ENCODE results near the gene FBXO17. TPM values are rescaled to one million over a fixed set of nuclear protein-coding genes. Genes with fewer than 3 reads are reported as not detected.

The FBXO17 gene
- total RNA-seq, 1 experiment from 2014 or later: not detected

DNA sequence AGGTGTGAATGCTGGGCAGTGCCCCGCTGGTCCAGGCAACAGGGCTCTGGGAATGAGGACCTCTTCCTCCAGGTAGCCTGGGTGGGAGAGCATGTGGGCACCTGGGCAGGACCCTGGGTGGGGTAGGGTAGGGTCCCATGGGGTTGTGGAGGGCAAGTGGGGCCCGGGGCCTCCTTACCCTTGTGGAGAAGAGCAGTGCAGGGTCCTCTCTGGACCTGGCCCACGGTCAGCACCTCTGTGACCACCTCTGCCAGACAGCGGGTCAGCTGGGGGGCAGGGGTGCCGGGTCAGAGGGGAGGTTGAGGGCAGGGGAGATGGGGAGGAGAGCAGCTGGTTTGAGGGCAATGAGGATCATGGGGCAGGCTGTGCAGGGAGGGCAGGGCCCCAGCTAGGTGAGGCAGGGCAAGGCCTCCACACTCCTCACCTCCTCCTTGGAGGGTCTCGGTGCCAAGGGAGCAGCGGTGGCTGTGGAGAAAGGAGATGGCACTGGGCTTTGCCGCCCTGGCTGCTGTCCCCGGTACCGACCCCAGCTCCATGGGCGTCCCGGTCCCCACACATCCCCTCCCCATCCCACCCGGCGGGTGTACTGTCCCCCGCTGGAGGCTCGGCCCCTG, 64.0 kb downstream of the FBXO17 start:
- no peaks in the 10 kb centered on the region for H3K79me2 ChIP-seq (ENCODE audit: low read length)
- no peak for DNase-seq
- no peaks in the 10 kb centered on the region for H3K36me3 ChIP-seq (ENCODE audit: insufficient read depth, low read length)
- no peak overlapping the region for H3K27ac ChIP-seq (ENCODE audit: low read length)
- no peaks in the 10 kb centered on the region for H4K20me1 ChIP-seq (ENCODE audit: insufficient read depth, low read depth, low read length)
- H3K9ac ChIP-seq (ENCODE audit: low read length): no peak overlapping the region
- H3K4me3 ChIP-seq (ENCODE audit: low read length): no peak overlapping the region
- H3K9me2 ChIP-seq (replicated peaks; ENCODE audit: insufficient read depth, low read length): no peaks in the 10 kb centered on the region
- no peak overlapping the region for H3K4me2 ChIP-seq (ENCODE audit: low read depth, low read length, poor library complexity, severe bottlenecking)
- H3K9me3 ChIP-seq (ENCODE audit: low read length): no peaks in the 10 kb centered on the region
- no peaks in the 10 kb centered on the region for H3K27me3 ChIP-seq (ENCODE audit: low read length)
- H3K4me1 ChIP-seq (ENCODE audit: low read length): no peaks in the 10 kb centered on the region
- H2AFZ ChIP-seq (ENCODE audit: low read length): no peak overlapping the region

DNA sequence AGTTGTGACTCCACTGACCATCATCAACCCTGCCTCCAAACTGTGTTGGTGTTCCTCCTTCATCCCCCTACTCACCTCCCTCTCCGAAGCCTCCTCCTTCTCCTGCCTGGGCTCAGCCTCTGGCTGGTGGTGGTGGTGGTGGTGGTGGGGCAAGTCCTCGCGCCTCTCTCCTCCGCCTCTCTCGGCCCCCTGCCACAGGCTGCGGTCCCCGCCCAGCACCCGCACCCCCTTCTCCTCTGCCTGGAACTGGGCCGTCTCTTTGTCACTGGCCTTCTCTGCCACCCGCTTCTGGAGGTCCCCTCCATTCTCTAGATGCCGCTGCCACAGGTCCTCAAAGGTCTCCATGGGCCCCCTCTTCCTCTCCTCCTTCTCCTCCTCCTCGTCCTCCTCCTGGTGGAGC, 65.1 kb downstream of the FBXO17 start:
- no peak overlapping the region for H3K4me3 ChIP-seq (ENCODE audit: low read length)
- no peaks in the 10 kb centered on the region for H3K79me2 ChIP-seq (ENCODE audit: low read length)
- H3K4me2 ChIP-seq (ENCODE audit: low read depth, low read length, poor library complexity, severe bottlenecking): no peak overlapping the region
- no peak overlapping the region for H3K9ac ChIP-seq (ENCODE audit: low read length)
- no peak overlapping the region for H2AFZ ChIP-seq (ENCODE audit: low read length)
- H4K20me1 ChIP-seq (ENCODE audit: insufficient read depth, low read depth, low read length): no peaks in the 10 kb centered on the region
- H3K27ac ChIP-seq (ENCODE audit: low read length): no peak overlapping the region
- no peaks in the 10 kb centered on the region for H3K27me3 ChIP-seq (ENCODE audit: low read length)
- no peak for DNase-seq
- no peaks in the 10 kb centered on the region; the same call in 1 of the 2 replicates for H3K36me3 ChIP-seq (ENCODE audit: insufficient read depth, low read length)
- no peaks in the 10 kb centered on the region for H3K9me2 ChIP-seq (replicated peaks; ENCODE audit: insufficient read depth, low read length)
- no peaks in the 10 kb centered on the region for H3K9me3 ChIP-seq (ENCODE audit: low read length)
- no peaks in the 10 kb centered on the region for H3K4me1 ChIP-seq (ENCODE audit: low read length)

DNA sequence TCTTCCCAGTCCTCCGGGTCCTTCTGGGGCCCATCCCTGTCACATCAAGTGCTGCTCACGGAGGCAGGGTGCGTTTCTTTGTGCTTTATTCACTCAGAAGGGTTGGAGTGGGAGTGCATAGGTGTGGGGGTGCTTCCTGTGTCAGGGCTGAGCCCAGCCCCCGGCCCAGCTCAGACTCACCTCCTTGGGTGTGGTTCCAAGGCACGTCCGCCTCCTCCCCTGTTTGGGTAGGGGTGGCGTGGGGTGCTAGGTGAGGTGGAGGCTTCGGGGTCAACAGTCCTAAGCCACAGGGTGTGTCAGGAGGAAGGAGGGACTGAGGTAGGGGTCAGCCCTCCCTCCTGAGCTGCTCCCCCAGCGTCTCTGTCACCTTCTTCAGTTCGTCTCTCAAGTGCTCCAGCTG, 66.6 kb downstream of the FBXO17 start:
- no peaks in the 10 kb centered on the region for H3K9me2 ChIP-seq (replicated peaks; ENCODE audit: insufficient read depth, low read length)
- no peak overlapping the region for H3K9ac ChIP-seq (ENCODE audit: low read length)
- H3K36me3 ChIP-seq (ENCODE audit: insufficient read depth, low read length): no peaks in the 10 kb centered on the region; the same call in 1 of the 2 replicates
- H2AFZ ChIP-seq (ENCODE audit: low read length): no peak overlapping the region
- H3K4me1 ChIP-seq (ENCODE audit: low read length): no peaks in the 10 kb centered on the region
- no peak overlapping the region for H3K4me2 ChIP-seq (ENCODE audit: low read depth, low read length, poor library complexity, severe bottlenecking)
- no peaks in the 10 kb centered on the region for H4K20me1 ChIP-seq (ENCODE audit: insufficient read depth, low read depth, low read length)
- H3K4me3 ChIP-seq (ENCODE audit: low read length): no peak overlapping the region
- no peaks in the 10 kb centered on the region for H3K9me3 ChIP-seq (ENCODE audit: low read length)
- H3K27me3 ChIP-seq (ENCODE audit: low read length): no peaks in the 10 kb centered on the region
- H3K27ac ChIP-seq (ENCODE audit: low read length): no peak overlapping the region
- no peak for DNase-seq
- 0 out of 2 replicates have a peak, but pooled peaks cover 4% of the 10 kb centered on the region for H3K79me2 ChIP-seq (ENCODE audit: low read length)

DNA sequence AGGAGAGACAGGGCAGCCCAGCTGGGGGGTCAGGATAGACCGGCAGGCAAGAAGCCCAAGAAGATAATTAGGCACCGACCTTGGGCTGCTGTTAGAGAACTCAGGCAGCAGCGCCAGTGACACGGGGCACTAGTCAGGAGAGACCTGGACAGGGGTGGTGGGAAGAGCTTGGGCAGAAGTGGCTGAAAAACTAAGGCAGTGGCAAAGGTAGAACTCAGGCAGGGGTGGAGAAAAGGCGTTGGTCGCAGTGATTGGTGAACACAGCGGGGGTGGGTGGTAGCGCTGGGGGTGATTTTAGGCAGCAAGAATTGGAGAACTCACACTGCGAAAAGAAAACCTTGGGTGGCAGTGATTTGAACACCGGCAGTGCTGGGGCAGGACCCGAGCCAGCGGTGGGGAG, 67.9 kb downstream of the FBXO17 start:
- Histone ChIP-seq H3K27ac (ENCODE audit: low read length) (no peak overlapping the region), H3K4me1 (ENCODE audit: low read length) (no peaks in the 10 kb centered on the region), H2AFZ (ENCODE audit: low read length) (no peak overlapping the region), H3K4me3 (ENCODE audit: low read length) (no peak overlapping the region), H3K9me3 (ENCODE audit: low read length) (no peaks in the 10 kb centered on the region), H3K27me3 (ENCODE audit: low read length) (no peaks in the 10 kb centered on the region), H3K9ac (ENCODE audit: low read length) (no peak overlapping the region), H3K4me2 (ENCODE audit: low read depth, low read length, poor library complexity, severe bottlenecking) (no peak overlapping the region), H3K79me2 (ENCODE audit: low read length) (0 out of 2 replicates have a peak, but pooled peaks cover 4% of the 10 kb centered on the region), H3K36me3 (ENCODE audit: insufficient read depth, low read length) (no peaks in the 10 kb centered on the region; the same call in 1 of the 2 replicates), H4K20me1 (ENCODE audit: insufficient read depth, low read depth, low read length) (no peaks in the 10 kb centered on the region), H3K9me2 (replicated peaks; ENCODE audit: insufficient read depth, low read length) (no peaks in the 10 kb centered on the region)
- no peak for DNase-seq

DNA sequence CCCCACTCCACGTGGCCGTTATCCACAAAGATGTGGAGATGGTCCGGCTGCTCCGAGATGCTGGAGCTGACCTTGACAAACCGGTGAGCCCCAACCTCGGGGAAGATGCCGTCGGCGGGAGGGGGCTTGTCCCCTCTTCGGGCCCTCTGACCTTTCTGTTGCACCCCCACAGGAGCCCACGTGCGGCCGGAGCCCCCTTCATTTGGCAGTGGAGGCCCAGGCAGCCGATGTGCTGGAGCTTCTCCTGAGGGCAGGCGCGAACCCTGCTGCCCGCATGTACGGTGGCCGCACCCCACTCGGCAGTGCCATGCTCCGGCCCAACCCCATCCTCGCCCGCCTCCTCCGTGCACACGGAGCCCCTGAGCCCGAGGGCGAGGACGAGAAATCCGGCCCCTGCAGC, 68.3 kb downstream of the FBXO17 start:
- Histone ChIP-seq H3K9me3 (ENCODE audit: low read length) (no peaks in the 10 kb centered on the region), H4K20me1 (ENCODE audit: insufficient read depth, low read depth, low read length) (no peaks in the 10 kb centered on the region), H3K4me3 (ENCODE audit: low read length) (no peak overlapping the region), H2AFZ (ENCODE audit: low read length) (no peak overlapping the region), H3K9me2 (replicated peaks; ENCODE audit: insufficient read depth, low read length) (no peaks in the 10 kb centered on the region), H3K9ac (ENCODE audit: low read length) (no peak overlapping the region), H3K36me3 (ENCODE audit: insufficient read depth, low read length) (no peaks in the 10 kb centered on the region; the same call in 1 of the 2 replicates), H3K27ac (ENCODE audit: low read length) (no peak overlapping the region), H3K4me2 (ENCODE audit: low read depth, low read length, poor library complexity, severe bottlenecking) (no peak overlapping the region), H3K79me2 (ENCODE audit: low read length) (0 out of 2 replicates have a peak, but pooled peaks cover 4% of the 10 kb centered on the region), H3K27me3 (ENCODE audit: low read length) (no peaks in the 10 kb centered on the region), H3K4me1 (ENCODE audit: low read length) (no peaks in the 10 kb centered on the region)
- no peak for DNase-seq

DNA sequence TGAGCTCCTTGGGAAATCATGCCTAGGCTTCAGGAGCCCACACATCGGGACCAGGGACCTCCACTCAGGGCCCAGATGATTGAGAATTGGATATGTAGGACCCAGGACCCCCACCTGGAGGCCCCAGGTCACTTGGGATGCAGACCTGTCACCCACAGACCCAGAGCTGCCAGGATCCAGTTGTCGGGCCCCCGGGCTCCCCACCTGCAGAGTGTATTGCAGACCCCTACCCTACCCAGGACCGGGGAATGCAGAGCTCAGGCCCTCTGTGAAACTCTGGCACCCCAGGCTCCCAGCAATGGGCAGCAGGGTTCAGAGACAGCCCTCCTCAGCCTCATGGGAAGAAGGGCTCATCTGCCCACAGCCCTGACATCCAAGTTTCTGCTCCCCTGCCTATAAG, 69.9 kb downstream of the FBXO17 start:
- Histone ChIP-seq H3K9ac (ENCODE audit: low read length) (no peak overlapping the region), H2AFZ (ENCODE audit: low read length) (no peak overlapping the region), H3K9me2 (replicated peaks; ENCODE audit: insufficient read depth, low read length) (no peaks in the 10 kb centered on the region), H3K4me2 (ENCODE audit: low read depth, low read length, poor library complexity, severe bottlenecking) (no peak overlapping the region), H3K4me1 (ENCODE audit: low read length) (peaks cover 6% of the 10 kb centered on the region), H3K4me3 (ENCODE audit: low read length) (no peak overlapping the region), H3K79me2 (ENCODE audit: low read length) (peaks cover 17% of the 10 kb centered on the region), H3K27me3 (ENCODE audit: low read length) (no peaks in the 10 kb centered on the region), H3K9me3 (ENCODE audit: low read length) (no peaks in the 10 kb centered on the region), H3K27ac (ENCODE audit: low read length) (no peak overlapping the region), H3K36me3 (ENCODE audit: insufficient read depth, low read length) (no peaks in the 10 kb centered on the region; the same call in 1 of the 2 replicates), H4K20me1 (ENCODE audit: insufficient read depth, low read depth, low read length) (no peaks in the 10 kb centered on the region)
- DNase-seq: no peak

DNA sequence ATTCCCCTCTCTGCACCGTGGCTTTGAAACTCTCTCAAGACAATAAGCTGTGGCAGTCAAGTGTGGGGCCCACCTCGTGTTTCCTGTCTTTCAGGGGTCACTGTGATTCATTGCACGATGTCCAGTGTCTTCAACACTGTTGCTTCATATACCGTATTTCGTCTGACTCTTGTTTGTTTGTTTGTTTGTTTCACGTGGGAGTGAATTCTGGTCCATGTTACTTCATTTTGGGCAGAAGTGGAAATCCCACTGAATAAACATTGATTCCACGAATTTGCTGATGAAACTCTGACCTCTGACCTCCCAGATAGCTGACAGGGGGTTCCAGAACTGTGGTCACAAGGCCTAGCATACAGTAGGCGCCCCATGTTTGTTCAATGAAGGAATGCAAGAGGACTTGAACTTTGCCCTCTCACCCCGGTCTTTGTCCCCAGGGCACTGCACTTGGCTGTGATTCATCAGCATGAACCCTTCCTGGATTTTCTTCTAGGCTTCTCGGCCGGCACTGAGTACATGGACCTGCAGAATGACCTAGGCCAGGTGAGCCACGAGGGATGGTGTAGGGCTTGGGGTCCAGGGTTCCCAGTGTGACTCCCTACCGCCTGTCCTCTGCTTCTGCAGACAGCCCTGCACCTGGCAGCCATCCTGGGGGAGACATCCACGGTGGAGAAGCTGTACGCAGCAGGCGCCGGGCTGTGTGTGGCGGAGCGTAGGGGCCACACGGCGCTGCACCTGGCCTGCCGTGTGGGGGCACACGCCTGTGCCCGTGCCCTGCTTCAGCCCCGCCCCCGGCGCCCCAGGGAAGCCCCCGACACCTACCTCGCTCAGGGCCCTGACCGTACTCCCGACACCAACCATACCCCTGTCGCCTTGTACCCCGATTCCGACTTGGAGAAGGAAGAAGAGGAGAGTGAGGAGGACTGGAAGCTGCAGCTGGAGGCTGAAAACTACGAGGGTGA, 70.7 kb downstream of the FBXO17 start:
- Histone ChIP-seq H3K9me2 (replicated peaks; ENCODE audit: insufficient read depth, low read length) (no peaks in the 10 kb centered on the region), H3K27me3 (ENCODE audit: low read length) (no peaks in the 10 kb centered on the region)

DNA sequence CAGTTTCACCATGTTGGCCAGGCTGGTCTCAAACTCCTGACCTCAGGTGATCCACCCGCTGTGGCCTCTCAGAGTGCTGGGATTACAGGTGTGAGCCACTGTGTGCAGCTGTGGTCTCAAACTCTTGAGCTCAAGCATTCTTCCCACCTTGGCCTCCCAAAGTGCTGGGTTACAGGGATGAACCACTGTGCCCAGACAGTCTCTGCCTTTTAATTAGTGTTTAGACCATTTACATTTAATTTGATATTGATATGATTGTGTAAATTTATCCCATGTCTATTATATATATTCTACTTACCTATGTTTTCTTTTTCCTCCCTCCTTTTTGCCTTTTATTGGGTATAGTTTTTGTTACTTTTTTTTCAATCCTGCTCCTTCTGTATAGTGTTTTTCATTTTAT, 73.9 kb downstream of the FBXO17 start:
- DNase-seq: no peak

More for the DNA sequence above, 70.7 kb downstream of the FBXO17 start:
- Histone ChIP-seq H3K9ac (ENCODE audit: low read length) (no peak overlapping the region), H3K36me3 (ENCODE audit: insufficient read depth, low read length) (no peaks in the 10 kb centered on the region; the same call in 1 of the 2 replicates), H3K79me2 (ENCODE audit: low read length) (peaks cover 23% of the 10 kb centered on the region), H3K9me3 (ENCODE audit: low read length) (no peaks in the 10 kb centered on the region), H3K4me3 (ENCODE audit: low read length) (no peak overlapping the region), H3K4me2 (ENCODE audit: low read depth, low read length, poor library complexity, severe bottlenecking) (no peak overlapping the region), H4K20me1 (ENCODE audit: insufficient read depth, low read depth, low read length) (no peaks in the 10 kb centered on the region), H3K4me1 (ENCODE audit: low read length) (peaks cover 7% of the 10 kb centered on the region), H3K27ac (ENCODE audit: low read length) (no peak overlapping the region), H2AFZ (ENCODE audit: low read length) (no peak overlapping the region)
- DNase-seq: no peak

More for the DNA sequence above, 73.9 kb downstream of the FBXO17 start:
- H3K4me1 ChIP-seq (ENCODE audit: low read length): peaks cover 18% of the 10 kb centered on the region
- no peak overlapping the region for H3K9ac ChIP-seq (ENCODE audit: low read length)
- H3K36me3 ChIP-seq (ENCODE audit: insufficient read depth, low read length): no peaks in the 10 kb centered on the region; the same call in 1 of the 2 replicates
- H3K9me3 ChIP-seq (ENCODE audit: low read length): no peaks in the 10 kb centered on the region
- H3K79me2 ChIP-seq (ENCODE audit: low read length): peaks cover 23% of the 10 kb centered on the region
- no peak overlapping the region for H2AFZ ChIP-seq (ENCODE audit: low read length)
- H3K27me3 ChIP-seq (ENCODE audit: low read length): no peaks in the 10 kb centered on the region
- no peak overlapping the region for H3K27ac ChIP-seq (ENCODE audit: low read length)
- H3K4me2 ChIP-seq (ENCODE audit: low read depth, low read length, poor library complexity, severe bottlenecking): no peak overlapping the region
- no peaks in the 10 kb centered on the region for H3K9me2 ChIP-seq (replicated peaks; ENCODE audit: insufficient read depth, low read length)
- H3K4me3 ChIP-seq (ENCODE audit: low read length): no peak overlapping the region
- H4K20me1 ChIP-seq (ENCODE audit: insufficient read depth, low read depth, low read length): no peaks in the 10 kb centered on the region
